Subcutaneous abdominal adipose tissue (tissue), 5 donors: ENCODE results near the gene BEST2.
A peak's percentile ranks its signal among the peaks of the same experiment; 100 is the strongest.
"Not testable (repeated sequence)": the region's sequence is repeated elsewhere in the genome, so short reads cannot be mapped to it uniquely, and the experiment has no call there.

Experiments used
- H3K27ac ChIP-seq: one replicate; pipeline ENCODE4 v1.7.0; 2013; ENCODE audit warnings: low read depth, mild to moderate bottlenecking, inconsistent platforms, low read length, moderate library complexity
- H3K27me3 ChIP-seq, 5 donors: one replicate each; pipeline ENCODE4 v1.7.0; 2013; ENCODE audit warnings: low read length in 5 of 5, inconsistent platforms in 1 of 5; ENCODE audit not compliant: control insufficient read depth in 5 of 5, insufficient read depth in 4 of 5
- H3K36me3 ChIP-seq, 5 donors: one replicate each; pipeline ENCODE4 v1.7.0; 2013; ENCODE audit warnings: low read length in 5 of 5; ENCODE audit not compliant: control insufficient read depth in 5 of 5, insufficient read depth in 5 of 5
- H3K4me1 ChIP-seq, 5 donors: one replicate each; pipeline ENCODE4 v1.7.0; 2013; ENCODE audit warnings: low read length in 5 of 5, mild to moderate bottlenecking in 3 of 5, moderate library complexity in 1 of 5; ENCODE audit not compliant: control insufficient read depth in 5 of 5, insufficient read depth in 5 of 5
- H3K4me3 ChIP-seq, 5 donors: one replicate each; pipeline ENCODE4 v1.7.0; 2013; ENCODE audit warnings: low read length in 5 of 5, low read depth in 1 of 5
- H3K9ac ChIP-seq, 5 donors: one replicate each; pipeline ENCODE4 v1.7.0; 2013; ENCODE audit warnings: low read length in 5 of 5, mild to moderate bottlenecking in 4 of 5, moderate library complexity in 3 of 5
- H3K9me3 ChIP-seq, 5 donors: one replicate each; pipeline ENCODE4 v1.7.0; 2013; ENCODE audit warnings: low read length in 5 of 5; ENCODE audit not compliant: control insufficient read depth in 5 of 5
- donor health status: healthy.
- donor health status: healthy.
- donor health status: healthy.
- donor health status: healthy.
- donor health status: healthy.

The BEST2 gene

GRCh38 chr19:12715929-12716328, 35.7 kb upstream of the BEST2 start:
- H3K36me3 ChIP-seq = peaks cover 0 to 68% (median 62%) of the 10 kb centered on the region in 5 donors
- no peaks in the 10 kb centered on the region for H3K9me3 ChIP-seq
- H3K27ac ChIP-seq = no peak overlapping the region
- peaks cover 3 to 12% (median 9%) of the 10 kb centered on the region in 5 donors for H3K4me1 ChIP-seq
- H3K4me3 ChIP-seq = no peak overlapping the region
- no peak overlapping the region for H3K9ac ChIP-seq
- H3K27me3 ChIP-seq = no peaks in the 10 kb centered on the region

GRCh38 chr19:12720296-12720695, 31.3 kb upstream of the BEST2 start:
- Histone ChIP-seq H3K9me3 (no peaks in the 10 kb centered on the region), H3K4me3 (peak overlapping the region; percentile 35 to 78 (median 75)), H3K27ac (peak overlapping the region; percentile 92), H3K36me3 (peaks cover 0 to 33% (median 28%) of the 10 kb centered on the region in 5 donors), H3K9ac (peak overlapping the region; percentile 48 to 98 (median 96)), H3K4me1 (peaks cover 12 to 40% (median 35%) of the 10 kb centered on the region in 5 donors), H3K27me3 (no peaks in the 10 kb centered on the region)

DNA sequence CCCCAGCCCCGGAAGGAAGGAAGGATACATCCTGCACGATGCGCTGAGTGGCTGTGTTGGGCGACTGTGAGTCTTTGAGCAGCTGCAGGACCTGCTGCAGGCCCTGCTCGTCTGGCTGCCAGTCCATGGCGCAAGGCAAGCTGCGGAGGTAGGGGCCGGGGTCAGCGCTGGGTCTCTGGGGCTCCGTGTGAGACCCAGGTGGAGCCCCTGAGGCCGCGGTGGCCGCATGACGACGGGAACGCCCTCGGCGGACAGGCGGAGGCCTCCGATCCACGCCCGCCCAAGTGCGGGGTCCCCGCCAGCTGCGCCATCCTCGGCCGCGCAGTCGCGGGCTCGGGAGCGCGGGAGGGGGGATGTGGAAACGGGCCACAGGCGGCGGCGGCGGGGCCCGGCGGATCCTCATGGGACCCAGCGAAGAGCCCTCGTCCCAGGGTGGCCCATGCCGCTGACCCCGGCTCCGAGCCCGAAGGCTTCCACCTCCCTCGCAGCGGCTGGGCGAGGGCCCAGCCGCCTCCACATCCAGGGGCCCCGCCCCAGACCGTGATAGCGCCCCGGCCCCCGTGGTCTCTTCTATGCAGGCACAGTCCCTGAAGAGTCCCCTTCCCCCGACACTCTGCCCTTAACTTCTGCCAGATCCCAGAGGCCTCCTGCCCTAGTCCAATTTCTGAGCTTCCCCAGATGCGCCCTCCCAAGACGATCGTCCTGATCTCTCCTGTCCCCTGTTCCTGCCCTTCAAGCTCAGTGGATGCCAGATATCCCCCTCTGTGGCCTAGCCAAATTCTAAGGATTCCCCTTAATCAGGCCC, 30.5 kb upstream of the BEST2 start:
- H3K4me1 ChIP-seq = peaks cover 12 to 40% (median 35%) of the 10 kb centered on the region in 5 donors
- H3K9me3 ChIP-seq = no peaks in the 10 kb centered on the region
- H3K27me3 ChIP-seq = no peaks in the 10 kb centered on the region

GRCh38 chr19:12721656-12722565, 29.7 kb upstream of the BEST2 start:
- H3K27me3 ChIP-seq = no peaks in the 10 kb centered on the region
- peak overlapping the region; percentile 71 to 89 (median 78) for H3K4me3 ChIP-seq
- H3K36me3 ChIP-seq = peaks cover 0 to 21% (median 15%) of the 10 kb centered on the region in 5 donors
- H3K27ac ChIP-seq = peak overlapping the region; percentile 92
- no peaks in the 10 kb centered on the region for H3K9me3 ChIP-seq
- peak overlapping the region; percentile 66 to 98 (median 96) for H3K9ac ChIP-seq
- peaks cover 12 to 40% (median 35%) of the 10 kb centered on the region in 5 donors for H3K4me1 ChIP-seq

More for the DNA sequence above, 30.5 kb upstream of the BEST2 start:
- Histone ChIP-seq H3K36me3 (peaks cover 0 to 26% (median 21%) of the 10 kb centered on the region in 5 donors), H3K4me3 (peak overlapping the region; percentile 71 to 89 (median 78)), H3K9ac (peak overlapping the region; percentile 66 to 98 (median 96)), H3K27ac (peak overlapping the region; percentile 92)

- H3K9ac ChIP-seq = peak overlapping the region; percentile 63 to 97 (median 78)
- peaks cover 0 to 17% (median 10%) of the 10 kb centered on the region in 5 donors for H3K36me3 ChIP-seq
- no peaks in the 10 kb centered on the region for H3K27me3 ChIP-seq
- peak overlapping the region; percentile 71 to 82 (median 78) for H3K4me3 ChIP-seq
- H3K27ac ChIP-seq = peak overlapping the region; percentile 92
- H3K4me1 ChIP-seq = peaks cover 12 to 40% (median 35%) of the 10 kb centered on the region in 5 donors
- no peaks in the 10 kb centered on the region for H3K9me3 ChIP-seq
Observed at GRCh38 chr19:12722566-12723380, 28.8 kb upstream of the BEST2 start.

- Histone ChIP-seq H3K4me3 (peak overlapping the region; percentile 63 to 82 (median 75)), H3K4me1 (peaks cover 12 to 40% (median 35%) of the 10 kb centered on the region in 5 donors), H3K9ac (peak overlapping the region; percentile 63 to 97 (median 78)), H3K9me3 (no peaks in the 10 kb centered on the region), H3K36me3 (peaks cover 0 to 16% (median 13%) of the 10 kb centered on the region in 5 donors), H3K27ac (peak overlapping the region; percentile 92), H3K27me3 (no peaks in the 10 kb centered on the region)
Observed at GRCh38 chr19:12723381-12723640, 28.3 kb upstream of the BEST2 start.

DNA sequence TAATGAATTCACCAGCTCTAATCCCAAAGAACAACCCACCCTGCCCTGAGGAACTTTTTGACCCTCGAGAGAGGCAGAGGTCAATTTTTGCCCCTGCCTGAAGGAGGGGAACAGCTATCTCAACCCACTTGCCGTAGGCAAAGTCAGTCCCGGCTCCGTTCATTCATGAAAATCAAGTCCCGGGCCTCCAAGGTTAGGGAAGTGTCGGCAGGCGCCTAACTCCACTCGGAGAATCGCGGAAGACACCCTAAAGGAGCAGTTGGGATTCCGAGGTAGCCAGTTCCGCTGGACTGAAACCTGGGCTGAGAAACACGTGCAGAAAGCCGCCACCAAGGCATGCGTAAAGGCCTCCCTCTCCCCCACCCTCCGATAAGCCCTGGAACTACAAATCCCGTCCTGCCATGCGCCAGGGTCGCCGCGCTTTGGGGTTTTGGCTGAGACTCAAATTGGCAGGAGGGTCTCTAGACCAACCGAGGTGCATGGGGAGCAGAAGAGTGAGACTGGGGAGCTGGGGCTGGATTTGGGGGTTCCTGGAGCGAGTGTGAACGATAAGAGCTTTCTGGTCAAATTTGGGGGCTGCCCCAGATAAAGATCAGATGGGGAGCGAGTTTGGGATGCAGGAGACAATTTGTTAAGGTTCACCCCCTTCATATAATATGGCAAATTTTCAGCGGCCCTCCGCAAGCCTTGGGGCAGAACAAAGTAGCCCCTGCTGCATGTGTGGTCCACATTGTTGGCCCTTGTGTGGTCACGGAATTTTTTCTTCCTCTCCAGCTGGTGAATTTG, 27.8 kb upstream of the BEST2 start, which contains the start of gene TNPO2:
Gene TNPO2, minus strand, starts transcription at position 292 of the 786 bp plus-strand sequence. CDS start 2,955 bp downstream, outside the sequence.
- H3K27me3 ChIP-seq = no peaks in the 10 kb centered on the region
- peaks cover 0 to 15% (median 12%) of the 10 kb centered on the region in 5 donors for H3K36me3 ChIP-seq
- H3K4me3 ChIP-seq = peak within 1 kb of the TSS; percentile 63 to 82 (median 75)
- H3K9ac ChIP-seq = peak within 1 kb of the TSS; percentile 63 to 97 (median 78)
- peaks cover 12 to 36% (median 35%) of the 10 kb centered on the region in 5 donors for H3K4me1 ChIP-seq
- H3K27ac ChIP-seq = peak within 1 kb of the TSS; percentile 92
- no peaks in the 10 kb centered on the region for H3K9me3 ChIP-seq

DNA sequence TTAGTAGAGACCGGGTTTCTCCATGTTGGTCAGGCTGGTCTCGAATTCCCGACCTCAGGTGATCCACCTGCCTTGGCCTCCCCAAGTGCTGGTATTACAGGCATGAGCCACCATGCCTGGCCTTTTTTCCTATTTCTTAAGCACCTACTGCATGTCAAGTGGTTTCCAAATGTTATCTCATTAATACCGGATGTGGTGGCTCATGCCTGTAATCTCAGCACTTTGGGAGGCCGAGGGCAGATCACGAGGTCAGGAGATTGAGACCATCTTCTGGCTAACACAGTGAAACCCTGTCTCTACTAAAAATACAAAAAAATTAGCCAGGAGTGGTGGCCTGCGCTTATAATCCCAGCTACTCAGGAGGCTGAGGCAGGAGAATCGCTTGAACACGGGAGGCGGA, 26.0 kb upstream of the BEST2 start:
- Histone ChIP-seq H3K4me1 (peaks cover 11 to 34% (median 30%) of the 10 kb centered on the region in 5 donors), H3K36me3 (peaks cover 0 to 29% (median 23%) of the 10 kb centered on the region in 5 donors)
- not testable (repeated sequence) for H3K27ac ChIP-seq, H3K27me3 ChIP-seq, H3K4me3 ChIP-seq, H3K9ac ChIP-seq, H3K9me3 ChIP-seq

- no peaks in the 10 kb centered on the region for H3K27me3 ChIP-seq
- H3K4me1 ChIP-seq = peaks cover 9 to 26% (median 22%) of the 10 kb centered on the region in 5 donors
- no peak overlapping the region for H3K27ac ChIP-seq
- H3K9ac ChIP-seq = no peak overlapping the region
- H3K9me3 ChIP-seq = no peaks in the 10 kb centered on the region
- H3K36me3 ChIP-seq = peaks cover 0 to 39% (median 33%) of the 10 kb centered on the region in 5 donors
- no peak overlapping the region for H3K4me3 ChIP-seq
Observed at GRCh38 chr19:12726988-12727316, 24.6 kb upstream of the BEST2 start.
